Transverse colon (tissue), 4 donors: Measurements from ENCODE around the gene SLC36A3. TPM values are rescaled to one million over a fixed set of nuclear protein-coding genes. Genes with fewer than 3 reads are reported as not detected.

Source experiments
- DNase-seq: peaks from one replicate; pipeline ENCODE4 v3.0.0-alpha.2; 2019
- H3K27ac ChIP-seq, 4 donors: fragments of 200-600 bp; sonication (generic); 2 replicates each; pipeline ENCODE4 v1.5.1; 2016 to 2018; ENCODE audit warnings: inconsistent platforms in 4 of 4
- H3K27me3 ChIP-seq: fragments of 200-600 bp; sonication (generic); 2 replicates; pipeline ENCODE4 v1.5.1; 2017; ENCODE audit warnings: inconsistent platforms
- H3K36me3 ChIP-seq, 4 donors: fragments of 200-600 bp; sonication (generic); 2 replicates each; pipeline ENCODE4 v1.5.1; 2017 to 2019; ENCODE audit warnings: inconsistent platforms in 4 of 4
- H3K4me1 ChIP-seq, 4 donors: fragments of 200-600 bp; sonication (generic); 2 replicates each; pipeline ENCODE4 v1.5.1; 2017 to 2020; ENCODE audit warnings: inconsistent platforms in 4 of 4
- H3K4me3 ChIP-seq, 4 donors: fragments of 200-600 bp; sonication (generic); 1 replicate in 1 of 4; 2 replicates in 3 of 4; pipeline versions ENCODE4 v1.5.1 to v1.6.1; 2017 to 2019; ENCODE audit warnings: inconsistent platforms in 4 of 4
- H3K9me3 ChIP-seq, 2 donors: fragments of 200-600 bp; sonication (generic); 2 replicates each; pipeline ENCODE4 v1.5.1; 2017 to 2019; ENCODE audit warnings: inconsistent platforms in 2 of 2
- EP300 ChIP-seq: sonication (generic); formaldehyde crosslinking; IDR thresholded peaks from one replicate; pipeline ENCODE4 v1.6.1; 2017; ENCODE audit warnings: antibody characterized with exemption, low read depth
- POLR2A ChIP-seq: fragments of 450-650 bp; IDR thresholded peaks from one replicate; pipeline ENCODE4 v1.6.1; 2016; ENCODE audit warnings: antibody characterized with exemption, mild to moderate bottlenecking, moderate library complexity
- POLR2AphosphoS5 ChIP-seq, 3 donors: sonication (generic); formaldehyde crosslinking; IDR thresholded peaks; one replicate each; pipeline ENCODE4 v1.6.1; 2016; ENCODE audit warnings: antibody characterized with exemption in 3 of 3
- WGBS, 2 donors: methylation state at CpG; one replicate each; pipeline ENCODE4 v1.1.5; 2018; ENCODE audit warnings: low coverage in 1 of 2; 5-methylcytosine and 5-hydroxymethylcytosine counted together
- in situ Hi-C, 4 donors: fragments of 200-750 bp; cut with MboI; loops; one replicate each; pipeline versions ENCODE4 v1.15.0 to v1.15.1; 2017; ENCODE audit warnings: low sequenced_read_pairs in 3 of 4, low pct_ligation_motif_present in 1 of 4, low pct_unique_long_range_greater_than_20kb in 1 of 4
- intact Hi-C: fragments of 100-400 bp; cut with DNase I; formaldehyde crosslinking; loops from one replicate; pipeline ENCODE4 v1.15.1; 2023; ENCODE audit warnings: low total_unique reads
- total RNA-seq, 4 donors: library from RNA; depleted of rRNA; stranded (reverse); fragments of >200 nt; gene quantifications; one replicate each; pipeline ENCODE4 v1.1.0, GENCODE V29; 2016
- TF ChIP-seq, protein P1 (sequence below), 5 experiments: fragments of 200-600 bp in 3 of 5; fragments of 450-650 bp in 2 of 5; sonication (generic) in 3 of 5; IDR thresholded peaks; 1 replicate in 2 of 5; 2 replicates in 3 of 5; pipeline ENCODE4 v1.5.1; 2016 to 2017; ENCODE audit warnings: antibody characterized with exemption in 5 of 5, inconsistent platforms in 3 of 5, mild to moderate bottlenecking in 2 of 5, moderate library complexity in 1 of 5

SLC36A3 gene
- total RNA-seq, 4 donors from 2014 or later: not detected

- no peak for TF ChIP-seq EP300
- no peak for TF ChIP-seq POLR2AphosphoS5 (IDR thresholded peaks at IDR 0.05)
- TF ChIP-seq POLR2A: no peak
- TF ChIP-seq, protein P1, sequence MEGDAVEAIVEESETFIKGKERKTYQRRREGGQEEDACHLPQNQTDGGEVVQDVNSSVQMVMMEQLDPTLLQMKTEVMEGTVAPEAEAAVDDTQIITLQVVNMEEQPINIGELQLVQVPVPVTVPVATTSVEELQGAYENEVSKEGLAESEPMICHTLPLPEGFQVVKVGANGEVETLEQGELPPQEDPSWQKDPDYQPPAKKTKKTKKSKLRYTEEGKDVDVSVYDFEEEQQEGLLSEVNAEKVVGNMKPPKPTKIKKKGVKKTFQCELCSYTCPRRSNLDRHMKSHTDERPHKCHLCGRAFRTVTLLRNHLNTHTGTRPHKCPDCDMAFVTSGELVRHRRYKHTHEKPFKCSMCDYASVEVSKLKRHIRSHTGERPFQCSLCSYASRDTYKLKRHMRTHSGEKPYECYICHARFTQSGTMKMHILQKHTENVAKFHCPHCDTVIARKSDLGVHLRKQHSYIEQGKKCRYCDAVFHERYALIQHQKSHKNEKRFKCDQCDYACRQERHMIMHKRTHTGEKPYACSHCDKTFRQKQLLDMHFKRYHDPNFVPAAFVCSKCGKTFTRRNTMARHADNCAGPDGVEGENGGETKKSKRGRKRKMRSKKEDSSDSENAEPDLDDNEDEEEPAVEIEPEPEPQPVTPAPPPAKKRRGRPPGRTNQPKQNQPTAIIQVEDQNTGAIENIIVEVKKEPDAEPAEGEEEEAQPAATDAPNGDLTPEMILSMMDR (IDR thresholded peaks at IDR 0.05): no peak
- Histone ChIP-seq H3K27me3 (no peaks in the 10 kb centered on the region), H3K4me1 (no peaks in the 10 kb centered on the region), H3K4me3 (no peak overlapping the region), H3K36me3 (no peaks in the 10 kb centered on the region), H3K27ac (no peak overlapping the region), H3K9me3 (no peaks in the 10 kb centered on the region)
- no peak for DNase-seq
- intact Hi-C loops: no loop called here
- 35 to 67% methylated on average over 3 to 8 of the region's 8 CpGs for WGBS, 2 donors
- in situ Hi-C loops: no loop called here
These were observed 19.1 kb downstream of the SLC36A3 start for GRCh38 chr5:151284392-151284967.

DNA sequence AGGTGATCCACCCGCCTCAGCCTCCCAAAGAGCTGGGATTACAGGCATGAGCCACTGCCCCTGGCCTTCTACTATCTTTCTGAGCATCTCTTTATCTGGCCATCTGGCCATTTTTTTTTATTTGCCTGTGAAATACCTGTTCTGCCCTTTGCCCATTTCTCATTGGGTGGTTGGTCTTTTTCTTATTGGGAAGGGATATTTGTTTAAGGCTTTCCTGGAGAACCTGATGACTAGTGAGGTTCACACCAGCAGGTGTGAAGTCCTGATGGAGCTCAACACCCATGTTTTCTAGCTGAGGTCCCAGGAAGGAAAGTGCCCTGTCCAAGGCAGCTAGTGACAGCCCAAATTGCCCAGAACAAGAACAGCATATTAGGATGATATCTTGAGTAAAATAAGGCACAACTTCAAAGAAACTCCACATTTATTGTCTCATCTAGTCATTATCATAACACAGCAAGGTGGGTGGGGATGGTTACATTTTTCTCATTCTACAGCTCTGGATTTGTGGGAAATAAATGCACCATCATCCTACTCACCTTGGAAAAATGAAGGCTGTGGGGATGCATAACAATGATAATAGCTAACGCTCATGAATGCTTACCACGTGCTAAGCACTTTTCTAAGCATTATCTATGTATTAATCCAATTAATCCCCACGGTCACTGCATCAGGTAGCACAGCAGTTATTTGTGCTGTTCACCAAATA lies 20.3 kb downstream of the SLC36A3 start:
- Histone ChIP-seq H3K27me3 (no peaks in the 10 kb centered on the region), H3K27ac (no peak overlapping the region), H3K4me1 (no peaks in the 10 kb centered on the region), H3K4me3 (no peak overlapping the region), H3K9me3 (no peaks in the 10 kb centered on the region), H3K36me3 (no peaks in the 10 kb centered on the region)
- WGBS, 2 donors: 86 to 88% methylated on average over 1 to 4 of the region's 4 CpGs
- in situ Hi-C loops: no loop called here
- TF ChIP-seq, protein P1 (IDR thresholded peaks at IDR 0.05): no peak
- no peak for TF ChIP-seq EP300
- TF ChIP-seq POLR2AphosphoS5 (IDR thresholded peaks at IDR 0.05): no peak
- TF ChIP-seq POLR2A: no peak
- intact Hi-C loops: no loop called here
- DNase-seq: no peak

GRCh38 chr5:151281001-151281639 lies 22.4 kb downstream of the SLC36A3 start:
- TF ChIP-seq EP300 (no peak), POLR2A (no peak), POLR2AphosphoS5 (IDR thresholded peaks at IDR 0.05) (no peak)
- TF ChIP-seq, protein P1 (IDR thresholded peaks at IDR 0.05): no peak
- no peak for DNase-seq
- H3K4me3 ChIP-seq: no peak overlapping the region
- in situ Hi-C loops (no loop called here), intact Hi-C loops (no loop called here)
- H3K4me1 ChIP-seq: no peaks in the 10 kb centered on the region
- no peaks in the 10 kb centered on the region for H3K36me3 ChIP-seq
- H3K27me3 ChIP-seq: no peaks in the 10 kb centered on the region
- no peak overlapping the region for H3K27ac ChIP-seq
- no peaks in the 10 kb centered on the region for H3K9me3 ChIP-seq
- 94 to 97% methylated on average over 9 to 13 of the region's 13 CpGs for WGBS, 2 donors

DNA sequence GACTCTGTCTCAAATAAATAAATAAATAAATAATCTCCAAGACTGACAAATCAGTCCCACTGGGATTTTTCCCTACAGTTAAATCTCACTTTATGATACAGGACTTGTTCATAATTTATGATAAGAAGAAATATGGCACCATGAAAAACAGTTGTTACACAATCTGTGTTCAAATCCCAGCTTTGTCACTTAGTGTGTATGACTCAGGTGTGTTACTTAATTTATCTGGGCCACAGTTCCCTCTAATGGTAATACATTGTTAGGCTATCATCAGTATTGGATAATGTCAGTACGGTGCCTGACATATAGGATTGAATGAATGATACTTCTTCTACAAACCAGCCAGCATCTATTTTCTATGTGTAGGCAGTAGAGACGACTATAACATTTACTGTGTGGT lies 23.1 kb downstream of the SLC36A3 start:
- in situ Hi-C loops (no loop called here), intact Hi-C loops (no loop called here)
- Histone ChIP-seq H3K27ac (no peak overlapping the region), H3K9me3 (no peaks in the 10 kb centered on the region), H3K4me3 (no peak overlapping the region), H3K27me3 (no peaks in the 10 kb centered on the region), H3K36me3 (no peaks in the 10 kb centered on the region), H3K4me1 (no peaks in the 10 kb centered on the region)
- 56 to 91% methylated on average over 1 to 2 of the region's 2 CpGs for WGBS, 2 donors
- no peak for TF ChIP-seq POLR2A
- no peak for DNase-seq
